HFFc6 (cell line): Measurements from ENCODE around the gene NEU4. TPM values are rescaled to one million over a fixed set of nuclear protein-coding genes. Genes with fewer than 3 reads are reported as not detected.
A peak's percentile ranks its signal among the peaks of the same experiment; 100 is the strongest.
"Not testable (repeated sequence)": the region's sequence is repeated elsewhere in the genome, so short reads cannot be mapped to it uniquely, and the experiment has no call there.

Experiments used
- DNase-seq: peaks from one replicate; pipeline ENCODE4 v3.0.0-alpha.2; 2018
- H3K27ac Mint-ChIP-seq: 2 replicates; pipeline ENCODE4 v1.8.0; 2020; ENCODE audit warnings: mild to moderate bottlenecking, mixed read lengths
- H3K27me3 Mint-ChIP-seq: 2 replicates; pipeline ENCODE4 v1.8.0; 2021; ENCODE audit warnings: mild to moderate bottlenecking, moderate library complexity, mixed read lengths; ENCODE audit not compliant: insufficient read depth
- H3K36me3 Mint-ChIP-seq: 2 replicates; pipeline ENCODE4 v1.8.0; 2021; ENCODE audit warnings: low read depth, mixed read lengths
- H3K4me1 Mint-ChIP-seq: 2 replicates; pipeline ENCODE4 v1.8.0; 2020; ENCODE audit warnings: low read depth, mixed read lengths
- H3K4me3 Mint-ChIP-seq: 2 replicates; pipeline ENCODE4 v1.8.0; 2020; ENCODE audit warnings: mild to moderate bottlenecking, moderate library complexity, mixed read lengths
- H3K9me3 Mint-ChIP-seq: 2 replicates; pipeline ENCODE4 v1.8.0; 2020; ENCODE audit warnings: mild to moderate bottlenecking, mixed read lengths
- total RNA-seq, 6 experiments: library from RNA; stranded (reverse); fragmentation: NEBNext Ultra II Directional; extraction: Animal tissue kit (Norgen Biotek cat#: 25700); gene quantifications; 2 replicates in 1 of 6; 3 replicates in 5 of 6; pipeline ENCODE4 v1.2.3, GENCODE V29; 2021
- TF ChIP-seq, protein P1 (sequence below): fragments of 200-600 bp; sonication (generic); IDR thresholded peaks from 2 replicates; pipeline ENCODE4 v1.5.0; 2021; ENCODE audit warnings: antibody characterized with exemption, mild to moderate bottlenecking

NEU4 gene
- total RNA-seq, 6 experiments from 2014 or later, result 0.08 TPM; not detected in 5

DNA sequence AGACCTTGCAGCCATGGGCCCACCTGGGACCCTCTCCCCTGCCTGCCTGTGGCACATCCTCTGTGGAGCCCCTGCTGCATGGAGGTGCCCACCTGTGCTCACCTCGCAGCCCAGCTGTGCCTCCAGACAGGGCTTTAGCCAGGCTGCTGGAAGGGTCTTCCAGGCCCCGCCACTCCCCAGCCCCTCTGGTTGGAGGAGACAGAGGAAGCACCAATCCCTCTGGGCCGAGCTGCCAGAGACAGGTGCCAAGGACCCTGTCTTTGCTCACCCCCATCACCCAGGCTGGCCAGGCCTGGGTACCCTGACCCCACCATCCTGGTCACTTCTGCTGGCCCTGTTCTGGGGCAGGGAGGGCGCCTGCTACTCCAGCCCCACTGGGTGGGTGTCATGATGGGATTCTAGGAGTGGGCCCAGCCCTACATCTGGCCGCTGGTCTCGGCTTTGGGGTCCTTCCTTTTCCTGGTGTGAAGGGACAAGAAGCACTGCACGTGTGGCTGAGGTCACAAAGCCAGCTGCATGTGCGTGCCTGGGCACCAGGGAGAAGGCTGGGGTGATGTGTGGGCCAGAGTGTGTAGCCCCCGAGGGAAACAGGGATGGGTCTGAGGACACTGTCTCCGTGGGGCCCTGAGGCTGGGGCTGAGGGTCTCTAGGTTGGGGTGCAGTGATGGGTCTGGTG lies 9.3 kb upstream of the NEU4 start:
- no peak for DNase-seq
- Mint-ChIP-seq H3K27ac (no peak overlapping the region), H3K27me3 (peaks cover 15% of the 10 kb centered on the region), H3K4me1 (no peaks in the 10 kb centered on the region), H3K4me3 (no peak overlapping the region), H3K36me3 (no peaks in the 10 kb centered on the region), H3K9me3 (no peaks in the 10 kb centered on the region)
- TF ChIP-seq, protein P1, sequence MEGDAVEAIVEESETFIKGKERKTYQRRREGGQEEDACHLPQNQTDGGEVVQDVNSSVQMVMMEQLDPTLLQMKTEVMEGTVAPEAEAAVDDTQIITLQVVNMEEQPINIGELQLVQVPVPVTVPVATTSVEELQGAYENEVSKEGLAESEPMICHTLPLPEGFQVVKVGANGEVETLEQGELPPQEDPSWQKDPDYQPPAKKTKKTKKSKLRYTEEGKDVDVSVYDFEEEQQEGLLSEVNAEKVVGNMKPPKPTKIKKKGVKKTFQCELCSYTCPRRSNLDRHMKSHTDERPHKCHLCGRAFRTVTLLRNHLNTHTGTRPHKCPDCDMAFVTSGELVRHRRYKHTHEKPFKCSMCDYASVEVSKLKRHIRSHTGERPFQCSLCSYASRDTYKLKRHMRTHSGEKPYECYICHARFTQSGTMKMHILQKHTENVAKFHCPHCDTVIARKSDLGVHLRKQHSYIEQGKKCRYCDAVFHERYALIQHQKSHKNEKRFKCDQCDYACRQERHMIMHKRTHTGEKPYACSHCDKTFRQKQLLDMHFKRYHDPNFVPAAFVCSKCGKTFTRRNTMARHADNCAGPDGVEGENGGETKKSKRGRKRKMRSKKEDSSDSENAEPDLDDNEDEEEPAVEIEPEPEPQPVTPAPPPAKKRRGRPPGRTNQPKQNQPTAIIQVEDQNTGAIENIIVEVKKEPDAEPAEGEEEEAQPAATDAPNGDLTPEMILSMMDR, result no peak

DNA sequence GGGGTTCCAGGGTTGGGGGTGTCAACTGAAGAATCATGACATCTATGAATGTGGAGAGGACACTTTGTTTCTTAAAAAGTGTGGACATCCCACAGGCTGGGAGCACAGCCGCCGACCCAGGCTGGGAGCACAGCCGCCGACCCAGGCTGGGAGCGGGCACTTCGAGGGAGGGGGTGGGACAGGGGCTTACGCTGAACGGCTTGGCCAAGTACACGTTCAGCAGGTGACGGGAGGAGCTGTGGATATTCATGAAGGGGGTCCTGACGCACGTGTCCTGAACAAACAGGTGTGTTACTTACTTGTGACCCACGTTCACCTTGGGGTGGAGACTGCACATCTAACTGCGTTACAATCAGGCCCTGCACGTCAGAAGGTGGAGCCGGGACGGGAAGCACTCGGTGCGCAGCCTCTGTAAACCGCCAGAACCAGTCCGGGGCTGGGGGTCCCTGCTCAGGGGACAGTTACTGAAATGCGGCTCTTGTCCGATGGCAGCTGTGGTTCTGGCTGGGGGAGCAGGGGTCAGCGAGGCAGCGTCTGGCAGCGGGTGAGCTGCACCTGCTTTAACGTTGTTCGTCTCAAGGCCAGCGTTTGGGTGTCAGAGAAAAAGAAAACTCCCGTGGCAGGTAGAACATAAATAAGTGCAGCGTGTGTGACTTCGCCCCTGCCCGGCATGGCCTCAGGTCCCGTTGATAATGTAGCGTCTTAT lies 8.6 kb upstream of the NEU4 start:
- not testable (repeated sequence) for H3K4me3 Mint-ChIP-seq, H3K4me1 Mint-ChIP-seq, H3K27ac Mint-ChIP-seq, H3K36me3 Mint-ChIP-seq, H3K9me3 Mint-ChIP-seq, DNase-seq
- H3K27me3 Mint-ChIP-seq, result peaks cover 14% of the 10 kb centered on the region

DNA sequence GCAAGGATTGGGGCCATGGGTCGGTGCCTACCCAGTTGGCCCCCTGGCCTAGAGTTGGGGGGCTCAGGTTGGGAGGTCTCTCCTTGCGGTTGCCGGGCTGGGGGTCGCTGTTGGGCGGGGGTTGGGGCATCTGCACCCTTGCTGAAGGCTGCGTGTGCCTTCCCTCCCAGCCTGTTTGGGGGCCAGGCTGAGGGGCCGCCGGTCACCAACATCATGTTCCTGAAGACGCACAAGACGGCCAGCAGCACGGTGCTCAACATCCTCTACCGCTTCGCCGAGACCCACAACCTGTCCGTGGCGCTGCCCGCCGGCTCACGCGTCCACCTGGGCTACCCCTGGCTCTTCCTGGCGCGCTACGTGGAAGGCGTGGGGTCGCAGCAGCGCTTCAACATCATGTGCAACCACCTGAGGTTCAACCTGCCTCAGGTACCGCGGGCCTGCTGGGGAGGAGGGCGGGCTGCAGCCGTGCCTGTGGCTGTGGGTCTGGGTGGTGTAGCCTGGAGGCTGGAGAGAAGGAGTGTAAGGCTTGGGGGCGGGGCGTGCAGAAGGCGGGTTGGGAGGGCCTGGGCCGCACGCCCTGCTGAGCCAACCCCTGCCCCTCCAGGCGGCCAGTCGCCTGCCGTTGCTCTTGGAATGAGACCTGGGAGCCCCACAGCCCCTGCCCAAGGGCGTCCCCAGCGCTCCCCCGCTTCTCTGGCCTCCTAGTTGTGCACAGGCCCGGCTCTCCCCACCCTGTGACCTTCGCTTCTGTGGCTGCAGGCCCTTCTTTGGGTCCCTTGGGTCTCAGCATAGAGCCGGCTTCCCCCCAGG lies 7.2 kb upstream of the NEU4 start:
- Mint-ChIP-seq H3K4me1 (no peaks in the 10 kb centered on the region), H3K4me3 (no peak overlapping the region), H3K27ac (no peak overlapping the region), H3K27me3 (peaks cover 14% of the 10 kb centered on the region), H3K9me3 (no peaks in the 10 kb centered on the region), H3K36me3 (no peaks in the 10 kb centered on the region)
- TF ChIP-seq, protein P1, result no peak
- DNase-seq, result no peak

DNA sequence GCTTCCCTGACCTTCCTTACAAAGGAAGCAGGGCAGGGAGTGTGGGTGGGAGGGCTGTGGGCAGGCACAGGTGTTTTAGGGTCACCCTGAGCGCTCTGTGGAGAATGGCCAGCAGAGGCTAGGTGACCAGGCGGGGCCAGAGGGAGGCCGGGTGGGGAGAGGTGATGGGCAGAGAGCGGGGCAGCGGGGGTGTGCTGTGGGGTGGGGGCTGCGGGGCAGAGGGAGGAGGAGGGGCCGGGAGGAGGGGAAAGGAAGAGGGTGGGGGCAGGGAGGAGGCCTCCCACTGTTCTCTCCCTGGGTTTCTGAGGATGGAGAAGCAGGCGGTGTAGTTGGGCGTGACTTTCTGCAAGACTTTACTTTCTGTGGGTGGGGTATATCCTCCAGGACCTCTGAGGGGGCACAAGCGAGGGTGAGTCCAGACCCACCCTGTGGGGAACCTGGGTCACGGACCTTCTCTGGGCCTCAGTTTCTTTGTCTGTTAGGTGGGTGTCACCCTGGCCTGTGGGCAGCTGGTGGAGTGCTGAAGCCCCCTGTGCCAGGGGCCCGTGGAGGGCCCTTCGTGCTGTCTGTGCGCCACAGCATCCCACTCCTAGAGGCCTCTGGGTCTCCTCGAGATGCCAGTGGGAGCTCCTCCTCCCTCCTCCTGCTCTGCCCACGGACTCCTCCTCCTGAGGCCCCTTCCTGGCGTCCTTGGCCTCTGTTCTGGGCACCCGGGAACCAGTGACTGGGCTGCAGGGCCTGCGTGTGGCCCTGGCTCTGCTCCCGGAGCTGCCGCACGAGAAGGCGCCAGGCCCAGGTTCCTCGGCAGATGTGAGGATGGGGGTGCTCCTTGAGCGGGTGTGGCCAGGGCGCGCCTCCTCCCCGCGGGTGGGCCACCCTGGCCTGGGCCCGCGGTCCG lies 6.3 kb upstream of the NEU4 start:
- no peaks in the 10 kb centered on the region for H3K9me3 Mint-ChIP-seq
- TF ChIP-seq, protein P1, result no peak
- no peak overlapping the region for H3K27ac Mint-ChIP-seq
- H3K4me1 Mint-ChIP-seq, result no peaks in the 10 kb centered on the region
- H3K27me3 Mint-ChIP-seq, result peaks cover 9% of the 10 kb centered on the region
- DNase-seq, result no peak
- no peaks in the 10 kb centered on the region for H3K36me3 Mint-ChIP-seq
- H3K4me3 Mint-ChIP-seq, result no peak overlapping the region

DNA sequence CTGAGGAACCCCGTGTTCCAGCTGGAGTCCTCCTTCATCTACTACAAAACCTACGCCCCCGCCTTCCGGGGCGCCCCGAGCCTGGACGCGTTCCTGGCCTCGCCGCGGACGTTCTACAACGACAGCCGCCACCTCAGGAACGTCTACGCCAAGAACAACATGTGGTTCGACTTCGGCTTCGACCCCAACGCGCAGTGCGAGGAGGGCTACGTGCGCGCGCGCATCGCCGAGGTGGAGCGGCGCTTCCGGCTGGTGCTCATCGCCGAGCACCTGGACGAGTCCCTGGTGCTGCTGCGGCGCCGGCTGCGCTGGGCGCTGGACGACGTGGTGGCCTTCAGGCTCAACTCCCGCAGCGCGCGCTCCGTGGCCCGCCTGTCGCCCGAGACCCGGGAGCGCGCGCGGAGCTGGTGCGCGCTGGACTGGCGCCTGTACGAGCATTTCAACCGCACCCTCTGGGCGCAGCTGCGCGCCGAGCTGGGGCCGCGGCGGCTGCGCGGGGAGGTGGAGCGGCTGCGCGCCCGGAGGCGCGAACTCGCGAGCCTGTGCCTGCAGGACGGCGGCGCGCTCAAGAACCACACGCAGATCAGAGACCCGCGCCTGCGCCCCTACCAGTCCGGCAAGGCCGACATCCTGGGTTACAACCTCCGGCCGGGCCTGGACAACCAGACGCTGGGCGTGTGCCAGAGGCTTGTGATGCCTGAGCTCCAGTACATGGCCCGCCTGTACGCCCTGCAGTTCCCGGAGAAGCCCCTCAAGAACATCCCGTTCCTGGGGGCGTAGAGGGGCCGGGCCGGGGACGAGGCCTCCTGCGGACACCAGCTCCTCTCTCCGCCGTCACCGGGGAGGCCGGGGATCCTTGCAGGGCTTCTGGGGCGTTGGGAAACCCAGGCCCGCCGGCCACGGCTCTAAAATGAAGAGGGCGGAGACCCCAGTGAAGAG lies 5.3 kb upstream of the NEU4 start:
- peak overlapping the region; percentile 30; the same call in 1 of the 2 replicates for H3K4me3 Mint-ChIP-seq
- TF ChIP-seq, protein P1, result no peak
- no peaks in the 10 kb centered on the region for H3K36me3 Mint-ChIP-seq
- no peak overlapping the region for H3K27ac Mint-ChIP-seq
- H3K4me1 Mint-ChIP-seq, result no peaks in the 10 kb centered on the region
- no peak for DNase-seq
- no peaks in the 10 kb centered on the region for H3K9me3 Mint-ChIP-seq
- H3K27me3 Mint-ChIP-seq, result peaks cover 11% of the 10 kb centered on the region; the same call in 1 of the 2 replicates
